Activated T-cell treated with anti-CD3 and anti-CD28 coated beads, Interleukin-2, amount 50 U/mL, for 1 hour (primary cell): ENCODE results near the gene AHSA1.

Experiments
- DNase-seq: peaks from one replicate; pipeline ENCODE4 v3.0.0-alpha.2; 2020

Gene AHSA1

DNA sequence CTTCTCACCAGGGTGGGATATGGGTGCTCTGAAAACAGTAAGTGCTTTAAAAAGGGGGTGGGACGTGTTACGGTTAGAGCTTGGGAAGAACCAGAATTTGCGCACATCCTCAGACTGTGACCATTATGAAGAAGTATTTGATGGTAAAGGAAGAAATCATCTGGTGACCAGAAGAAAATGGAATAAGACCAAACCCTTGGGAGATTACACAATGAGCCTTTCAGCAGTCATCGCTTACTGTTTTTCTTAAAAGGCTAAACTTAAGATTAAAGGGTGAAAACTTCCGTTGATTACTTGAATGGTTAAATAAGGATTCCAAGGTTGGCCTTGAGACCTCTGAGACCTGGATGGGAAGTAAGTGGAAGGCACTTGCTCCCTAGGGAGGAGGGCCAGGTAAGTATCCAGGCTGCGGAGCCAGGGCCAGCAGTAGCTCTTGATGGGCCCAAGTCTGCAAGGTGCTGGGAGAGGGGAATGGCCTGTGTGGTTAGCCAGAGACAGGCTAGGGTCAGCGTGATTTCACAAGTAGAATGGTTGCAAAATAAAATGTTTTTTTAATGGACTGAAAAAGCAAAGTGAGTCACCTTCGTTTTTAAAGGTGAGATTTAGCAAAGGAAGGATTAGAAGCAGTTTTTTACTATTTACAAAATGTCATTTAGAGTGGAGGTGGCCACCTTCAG, 53.7 kb downstream of the AHSA1 start:
- no peak for DNase-seq

DNA sequence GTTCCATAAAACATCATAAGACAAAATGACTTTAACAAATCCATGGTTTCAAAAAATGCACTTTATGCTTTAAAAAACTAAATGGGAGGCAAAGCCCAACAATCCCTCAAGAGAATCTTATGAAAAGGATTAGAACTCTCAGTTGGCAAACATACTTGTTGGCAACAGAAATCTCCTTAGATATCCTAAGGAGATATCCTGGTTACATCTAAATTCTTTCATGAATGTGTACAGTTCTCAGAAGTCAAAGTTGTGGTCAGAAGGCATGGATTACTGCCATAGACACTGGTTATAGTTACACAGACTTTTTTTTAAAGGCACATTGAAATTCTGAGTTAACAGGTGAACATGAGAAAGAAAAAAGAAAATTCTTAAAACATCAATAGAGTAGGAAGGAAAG, 58.2 kb downstream of the AHSA1 start:
- DNase-seq = no peak
